GM23338 (cell line): ENCODE measurements around the gene ARMH1.

Experiments used
- EZH2 ChIP-seq: fragments of 200-600 bp; sonication (generic); IDR thresholded peaks from one replicate; pipeline ENCODE4 v1.8.0; 2017; ENCODE audit warnings: antibody characterized with exemption, mild to moderate bottlenecking, low read depth; ENCODE audit not compliant: unreplicated experiment
- POLR2AphosphoS5 ChIP-seq: IDR thresholded peaks from 2 replicates; pipeline ENCODE4 v1.6.1; 2016; ENCODE audit warnings: antibody characterized with exemption, low read depth
- ZNF114 ChIP-seq: fragments of 250-450 bp; sonication (Bioruptor Pico); IDR thresholded peaks from 2 replicates; pipeline ENCODE4 v1.5.0; 2020; ENCODE audit warnings: mild to moderate bottlenecking, moderate library complexity
- TF ChIP-seq, protein P1 (sequence below), 2 experiments: fragments of 200-600 bp in 1 of 2; sonication (generic) in 1 of 2; conservative IDR thresholded peaks; 2 replicates each; pipeline versions ENCODE4 v1.5.1 to v1.6.1; 2016 to 2017; ENCODE audit warnings: antibody characterized with exemption in 2 of 2, low read depth in 2 of 2, mild to moderate bottlenecking in 2 of 2, moderate library complexity in 1 of 2
- TF ChIP-seq, protein P2 (sequence below): IDR thresholded peaks from one replicate; pipeline ENCODE4 v1.6.1; 2018; ENCODE audit warnings: antibody characterized with exemption; ENCODE audit not compliant: unreplicated experiment

DNA sequence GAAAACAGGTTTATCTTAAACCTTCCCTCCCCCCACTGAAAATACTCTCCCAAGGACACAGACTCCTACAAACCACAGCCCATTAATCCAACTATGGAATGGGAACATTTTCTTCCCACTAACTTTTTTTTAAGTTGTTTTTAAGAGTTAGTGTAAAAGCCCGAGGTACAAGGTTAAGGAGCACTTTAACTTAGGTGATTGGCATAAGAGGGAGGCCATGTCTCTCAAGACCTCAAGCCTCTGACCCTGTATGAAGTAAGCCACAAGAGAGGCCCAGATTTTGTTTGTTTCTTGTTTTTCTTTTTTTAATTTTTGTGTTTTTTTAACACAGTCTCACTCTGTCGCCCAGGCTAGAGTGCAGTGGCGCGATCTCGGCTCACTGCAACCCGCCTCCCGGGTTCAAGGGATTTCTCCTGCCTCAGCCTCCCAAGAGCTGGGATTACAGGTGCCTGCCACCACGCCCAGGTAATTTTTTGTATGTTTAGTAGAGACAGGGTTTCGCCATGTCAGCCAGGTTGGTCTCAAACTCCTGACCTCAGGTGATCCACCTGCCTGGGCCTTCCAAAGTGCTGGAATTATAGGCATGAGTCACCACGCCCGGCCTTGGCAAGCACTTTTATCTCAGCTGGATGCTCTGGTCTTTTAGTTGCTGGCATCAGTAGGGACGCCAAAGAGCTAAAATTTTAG, 14.4 kb downstream of the ARMH1 start:
- TF ChIP-seq, protein P1, sequence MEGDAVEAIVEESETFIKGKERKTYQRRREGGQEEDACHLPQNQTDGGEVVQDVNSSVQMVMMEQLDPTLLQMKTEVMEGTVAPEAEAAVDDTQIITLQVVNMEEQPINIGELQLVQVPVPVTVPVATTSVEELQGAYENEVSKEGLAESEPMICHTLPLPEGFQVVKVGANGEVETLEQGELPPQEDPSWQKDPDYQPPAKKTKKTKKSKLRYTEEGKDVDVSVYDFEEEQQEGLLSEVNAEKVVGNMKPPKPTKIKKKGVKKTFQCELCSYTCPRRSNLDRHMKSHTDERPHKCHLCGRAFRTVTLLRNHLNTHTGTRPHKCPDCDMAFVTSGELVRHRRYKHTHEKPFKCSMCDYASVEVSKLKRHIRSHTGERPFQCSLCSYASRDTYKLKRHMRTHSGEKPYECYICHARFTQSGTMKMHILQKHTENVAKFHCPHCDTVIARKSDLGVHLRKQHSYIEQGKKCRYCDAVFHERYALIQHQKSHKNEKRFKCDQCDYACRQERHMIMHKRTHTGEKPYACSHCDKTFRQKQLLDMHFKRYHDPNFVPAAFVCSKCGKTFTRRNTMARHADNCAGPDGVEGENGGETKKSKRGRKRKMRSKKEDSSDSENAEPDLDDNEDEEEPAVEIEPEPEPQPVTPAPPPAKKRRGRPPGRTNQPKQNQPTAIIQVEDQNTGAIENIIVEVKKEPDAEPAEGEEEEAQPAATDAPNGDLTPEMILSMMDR (conservative IDR thresholded peaks at IDR 0.05; ENCODE audit: low read depth in 2 of 2): no peak
- no peak for TF ChIP-seq EZH2
- no peak for TF ChIP-seq POLR2AphosphoS5
- TF ChIP-seq, protein P2, sequence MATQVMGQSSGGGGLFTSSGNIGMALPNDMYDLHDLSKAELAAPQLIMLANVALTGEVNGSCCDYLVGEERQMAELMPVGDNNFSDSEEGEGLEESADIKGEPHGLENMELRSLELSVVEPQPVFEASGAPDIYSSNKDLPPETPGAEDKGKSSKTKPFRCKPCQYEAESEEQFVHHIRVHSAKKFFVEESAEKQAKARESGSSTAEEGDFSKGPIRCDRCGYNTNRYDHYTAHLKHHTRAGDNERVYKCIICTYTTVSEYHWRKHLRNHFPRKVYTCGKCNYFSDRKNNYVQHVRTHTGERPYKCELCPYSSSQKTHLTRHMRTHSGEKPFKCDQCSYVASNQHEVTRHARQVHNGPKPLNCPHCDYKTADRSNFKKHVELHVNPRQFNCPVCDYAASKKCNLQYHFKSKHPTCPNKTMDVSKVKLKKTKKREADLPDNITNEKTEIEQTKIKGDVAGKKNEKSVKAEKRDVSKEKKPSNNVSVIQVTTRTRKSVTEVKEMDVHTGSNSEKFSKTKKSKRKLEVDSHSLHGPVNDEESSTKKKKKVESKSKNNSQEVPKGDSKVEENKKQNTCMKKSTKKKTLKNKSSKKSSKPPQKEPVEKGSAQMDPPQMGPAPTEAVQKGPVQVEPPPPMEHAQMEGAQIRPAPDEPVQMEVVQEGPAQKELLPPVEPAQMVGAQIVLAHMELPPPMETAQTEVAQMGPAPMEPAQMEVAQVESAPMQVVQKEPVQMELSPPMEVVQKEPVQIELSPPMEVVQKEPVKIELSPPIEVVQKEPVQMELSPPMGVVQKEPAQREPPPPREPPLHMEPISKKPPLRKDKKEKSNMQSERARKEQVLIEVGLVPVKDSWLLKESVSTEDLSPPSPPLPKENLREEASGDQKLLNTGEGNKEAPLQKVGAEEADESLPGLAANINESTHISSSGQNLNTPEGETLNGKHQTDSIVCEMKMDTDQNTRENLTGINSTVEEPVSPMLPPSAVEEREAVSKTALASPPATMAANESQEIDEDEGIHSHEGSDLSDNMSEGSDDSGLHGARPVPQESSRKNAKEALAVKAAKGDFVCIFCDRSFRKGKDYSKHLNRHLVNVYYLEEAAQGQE: no peak
- TF ChIP-seq ZNF114: no peak
